SU-DHL-6 (cell line): ENCODE data around the gene IL1R2.

ENCODE experiments used
- H2AFZ ChIP-seq: fragments of 200-600 bp; sonication (generic); 2 replicates; pipeline ENCODE4 v1.6.1; 2014; ENCODE audit warnings: low read depth, mild to moderate bottlenecking, moderate library complexity, mixed read lengths, antibody characterized with exemption, low read length; ENCODE audit not compliant: severe bottlenecking
- H3F3A ChIP-seq: fragments of 200-600 bp; shearing (Covaris generic); 2 replicates; pipeline ENCODE4 v1.6.0; 2016; ENCODE audit warnings: antibody characterized with exemption, mild to moderate bottlenecking; ENCODE audit not compliant: insufficient read depth
- H3K27ac ChIP-seq: fragments of 200-600 bp; sonication (generic); 2 replicates; pipeline ENCODE4 v1.5.1; 2016; ENCODE audit warnings: low read depth, mild to moderate bottlenecking, low read length, moderate library complexity, mixed read lengths
- H3K27me3 ChIP-seq: fragments of 200-600 bp; sonication (generic), shearing (Covaris generic); 2 replicates; pipeline ENCODE4 v1.6.0; 2014; ENCODE audit warnings: mild to moderate bottlenecking, low read length
- H3K36me3 ChIP-seq: fragments of 200-600 bp; sonication (generic); 2 replicates; pipeline ENCODE4 v1.6.1; 2014; ENCODE audit warnings: mild to moderate bottlenecking, low read length, mixed read lengths
- H3K4me2 ChIP-seq: fragments of 300-600, 200-600 bp; shearing (Covaris generic), sonication (generic); 2 replicates; pipeline ENCODE4 v1.6.0; 2014; ENCODE audit warnings: low read length, low read depth, mild to moderate bottlenecking; ENCODE audit not compliant: poor library complexity, severe bottlenecking
- H3K4me3 ChIP-seq: fragments of 200-600 bp; sonication (generic); 2 replicates; pipeline ENCODE4 v1.5.1; 2014; ENCODE audit warnings: antibody characterized with exemption, low read length, mild to moderate bottlenecking, mixed read lengths; ENCODE audit not compliant: insufficient read depth, poor library complexity, severe bottlenecking
- H3K79me2 ChIP-seq: fragments of 200-600 bp; sonication (generic); 2 replicates; pipeline ENCODE4 v1.6.1; 2014; ENCODE audit warnings: mild to moderate bottlenecking, low read length, moderate library complexity; ENCODE audit not compliant: insufficient read depth
- H3K9ac ChIP-seq: fragments of 200-600 bp; sonication (generic); 2 replicates; pipeline ENCODE4 v1.7.0; 2014; ENCODE audit warnings: mild to moderate bottlenecking, low read length
- H3K9me2 ChIP-seq: fragments of 200-600 bp; sonication (generic); replicated peaks from 2 replicates; pipeline ENCODE4 v1.6.1; 2014; ENCODE audit warnings: low read length; ENCODE audit not compliant: insufficient read depth
- H3K9me3 ChIP-seq: fragments of 200-600 bp; sonication (generic); 2 replicates; pipeline ENCODE4 v1.6.1; 2014; ENCODE audit warnings: low read length, mixed read lengths; ENCODE audit not compliant: insufficient read depth
- H4K20me1 ChIP-seq: fragments of 200-600 bp; sonication (generic); 2 replicates; pipeline ENCODE4 v1.6.1; 2014; ENCODE audit warnings: low read depth, mild to moderate bottlenecking, antibody characterized with exemption, low read length, moderate library complexity, mixed read lengths
- CTCF ChIP-seq: fragments of 200-600 bp; sonication (generic); IDR thresholded peaks from one replicate; pipeline ENCODE4 v1.5.1; 2017; ENCODE audit warnings: antibody characterized with exemption, mild to moderate bottlenecking, low read length, moderate library complexity; ENCODE audit not compliant: insufficient read depth, poor library complexity, severe bottlenecking
- EZH2phosphoT487 ChIP-seq: fragments of 200-600 bp; sonication (generic), shearing (Covaris generic); conservative IDR thresholded peaks from 2 replicates; pipeline ENCODE4 v1.6.1; 2018; ENCODE audit warnings: mild to moderate bottlenecking, antibody characterized with exemption, low read length, moderate library complexity, mixed read lengths

Gene IL1R2

GRCh38 chr2:102024410-102024809 is 32.6 kb downstream of the IL1R2 start:
- no peaks in the 10 kb centered on the region for H3K36me3 ChIP-seq

GRCh38 chr2:102025016-102025501 is 33.3 kb downstream of the IL1R2 start:
- Histone ChIP-seq H3K27me3 (no peaks in the 10 kb centered on the region), H3K27ac (no peak overlapping the region), H3K36me3 (no peaks in the 10 kb centered on the region), H3K9me2 (no peaks in the 10 kb centered on the region), H3K4me2 (no peak overlapping the region), H3K79me2 (no peaks in the 10 kb centered on the region), H4K20me1 (no peaks in the 10 kb centered on the region), H2AFZ (no peak overlapping the region), H3F3A (no peaks in the 10 kb centered on the region), H3K4me3 (no peak overlapping the region), H3K9me3 (no peaks in the 10 kb centered on the region), H3K9ac (no peak overlapping the region)
- TF ChIP-seq CTCF (no peak), EZH2phosphoT487 (no peak)

More at GRCh38 chr2:102024410-102024809, 32.6 kb downstream of the IL1R2 start:
- Histone ChIP-seq H3K9me3 (no peaks in the 10 kb centered on the region), H3K27me3 (no peaks in the 10 kb centered on the region), H3K9me2 (no peaks in the 10 kb centered on the region), H3K9ac (no peak overlapping the region), H3K79me2 (no peaks in the 10 kb centered on the region), H2AFZ (no peak overlapping the region), H3K4me2 (no peak overlapping the region), H3F3A (no peaks in the 10 kb centered on the region), H3K4me3 (no peak overlapping the region), H4K20me1 (no peaks in the 10 kb centered on the region), H3K27ac (no peak overlapping the region)
- TF ChIP-seq CTCF, result no peak
- TF ChIP-seq EZH2phosphoT487, result no peak

GRCh38 chr2:102025583-102026267 is 34.0 kb downstream of the IL1R2 start:
- no peaks in the 10 kb centered on the region for H4K20me1 ChIP-seq
- TF ChIP-seq CTCF, result no peak
- TF ChIP-seq EZH2phosphoT487, result no peak
- H2AFZ ChIP-seq, result no peak overlapping the region

More at GRCh38 chr2:102025583-102026267, 34.0 kb downstream of the IL1R2 start:
- H3K4me3 ChIP-seq, result no peak overlapping the region
- H3K9me2 ChIP-seq, result no peaks in the 10 kb centered on the region
- no peaks in the 10 kb centered on the region for H3K36me3 ChIP-seq
- H3K9ac ChIP-seq, result no peak overlapping the region
- no peak overlapping the region for H3K4me2 ChIP-seq
- no peaks in the 10 kb centered on the region for H3K79me2 ChIP-seq
- no peaks in the 10 kb centered on the region for H3K9me3 ChIP-seq
- no peaks in the 10 kb centered on the region for H3F3A ChIP-seq
- no peak overlapping the region for H3K27ac ChIP-seq
- no peaks in the 10 kb centered on the region for H3K27me3 ChIP-seq
